Measurements from ENCODE around the gene AAGAB. TPM values are rescaled to one million over a fixed set of nuclear protein-coding genes. Genes with fewer than 3 reads are reported as not detected.

AAGAB gene
- total and polyA plus RNA-seq, 12 donors: 12.4 to 63.7 (median 29.2) TPM

DNA sequence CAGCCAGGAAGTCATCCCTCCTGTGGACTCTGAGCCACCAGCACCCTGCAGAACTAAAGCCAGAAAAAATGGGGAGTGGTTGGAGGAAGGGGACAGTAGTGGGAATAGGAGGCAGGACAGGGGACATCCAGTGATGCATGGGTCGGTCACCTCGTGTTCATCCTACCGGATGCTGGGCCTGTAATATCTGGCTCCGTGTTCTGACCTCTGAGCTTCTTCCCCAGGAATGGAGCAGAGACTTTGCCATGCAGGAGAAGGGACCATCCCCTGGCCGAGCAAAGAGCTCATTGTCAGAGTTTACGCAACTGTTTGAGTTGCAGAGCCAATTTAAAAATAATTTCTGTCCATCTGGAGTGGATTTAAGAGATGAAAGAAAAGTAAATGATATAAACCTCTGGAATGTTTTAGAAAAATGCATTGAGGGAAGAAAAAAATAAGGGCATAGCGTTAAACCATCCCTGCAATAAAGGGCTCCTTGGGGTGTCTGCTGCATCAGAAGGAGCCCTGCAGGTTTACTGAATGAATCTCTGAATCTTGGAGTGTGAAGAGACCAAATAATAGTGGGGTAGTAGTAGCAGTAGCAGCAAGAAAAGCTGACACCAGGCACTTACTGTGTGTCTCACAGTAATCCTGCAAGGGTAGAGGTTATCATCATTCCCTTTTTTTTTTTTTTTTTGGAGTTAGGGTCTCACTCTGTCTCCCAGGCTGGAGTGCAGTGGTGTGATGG is 70.9 kb downstream of the AAGAB start:
- Histone ChIP-seq H3K27ac (peak overlapping the region in 1 of 5 donors; percentile 17), H3K36me3 (replicated peaks in 1 of 2) (no peaks in the 10 kb centered on the region)

DNA sequence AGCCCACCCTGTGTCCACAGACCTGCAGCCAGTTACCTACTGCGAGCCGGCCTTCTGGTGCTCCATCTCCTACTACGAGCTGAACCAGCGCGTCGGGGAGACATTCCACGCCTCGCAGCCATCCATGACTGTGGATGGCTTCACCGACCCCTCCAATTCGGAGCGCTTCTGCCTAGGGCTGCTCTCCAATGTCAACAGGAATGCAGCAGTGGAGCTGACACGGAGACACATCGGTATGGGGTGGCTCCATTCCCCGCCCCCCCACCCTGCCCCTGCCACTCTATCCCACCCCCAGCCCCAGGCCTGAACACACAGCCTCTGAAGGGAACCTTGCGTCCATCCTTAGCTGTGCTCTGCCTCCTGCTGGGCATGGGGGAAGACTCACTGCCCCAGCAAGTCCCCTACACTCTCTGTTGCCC is 73.2 kb downstream of the AAGAB start:
- intact Hi-C loops (cut with DNase I): no loop called here
- no peaks in the 10 kb centered on the region for H3K27me3 ChIP-seq
- TF ChIP-seq, protein P1, sequence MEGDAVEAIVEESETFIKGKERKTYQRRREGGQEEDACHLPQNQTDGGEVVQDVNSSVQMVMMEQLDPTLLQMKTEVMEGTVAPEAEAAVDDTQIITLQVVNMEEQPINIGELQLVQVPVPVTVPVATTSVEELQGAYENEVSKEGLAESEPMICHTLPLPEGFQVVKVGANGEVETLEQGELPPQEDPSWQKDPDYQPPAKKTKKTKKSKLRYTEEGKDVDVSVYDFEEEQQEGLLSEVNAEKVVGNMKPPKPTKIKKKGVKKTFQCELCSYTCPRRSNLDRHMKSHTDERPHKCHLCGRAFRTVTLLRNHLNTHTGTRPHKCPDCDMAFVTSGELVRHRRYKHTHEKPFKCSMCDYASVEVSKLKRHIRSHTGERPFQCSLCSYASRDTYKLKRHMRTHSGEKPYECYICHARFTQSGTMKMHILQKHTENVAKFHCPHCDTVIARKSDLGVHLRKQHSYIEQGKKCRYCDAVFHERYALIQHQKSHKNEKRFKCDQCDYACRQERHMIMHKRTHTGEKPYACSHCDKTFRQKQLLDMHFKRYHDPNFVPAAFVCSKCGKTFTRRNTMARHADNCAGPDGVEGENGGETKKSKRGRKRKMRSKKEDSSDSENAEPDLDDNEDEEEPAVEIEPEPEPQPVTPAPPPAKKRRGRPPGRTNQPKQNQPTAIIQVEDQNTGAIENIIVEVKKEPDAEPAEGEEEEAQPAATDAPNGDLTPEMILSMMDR (IDR thresholded peaks at IDR 0.05): no peak
- TF ChIP-seq POLR2A (IDR thresholded peaks at IDR 0.05): no peak
- WGBS, 4 donors: 96 to 98% (median 97%) methylated on average over 15 of the region's 15 CpGs
- H3K36me3 ChIP-seq (replicated peaks in 1 of 2): no peaks in the 10 kb centered on the region
- no peak overlapping the region for H3K27ac ChIP-seq
- H3K4me1 ChIP-seq (replicated peaks in 1 of 2): peaks cover 7 to 8% of the 10 kb centered on the region in 2 donors
- no peak overlapping the region for H3K4me3 ChIP-seq
- no peak for DNase-seq
- no peaks in the 10 kb centered on the region for H3K9me3 ChIP-seq (replicated peaks in 1 of 3)

More for the DNA sequence above, 70.9 kb downstream of the AAGAB start:
- TF ChIP-seq POLR2A (IDR thresholded peaks at IDR 0.05): no peak
- TF ChIP-seq, protein P1 (IDR thresholded peaks at IDR 0.05): no peak
- H3K27me3 ChIP-seq: no peaks in the 10 kb centered on the region
- 73 to 87% (median 83%) methylated on average over 7 of the region's 7 CpGs for WGBS, 4 donors
- intact Hi-C loops (cut with DNase I): no loop called here
- H3K9me3 ChIP-seq (replicated peaks in 1 of 3): no peaks in the 10 kb centered on the region
- DNase-seq: peak in 1 of 7 donors; percentile 3
- peaks cover 9 to 17% of the 10 kb centered on the region in 2 donors for H3K4me1 ChIP-seq (replicated peaks in 1 of 2)
- H3K4me3 ChIP-seq: no peak overlapping the region

DNA sequence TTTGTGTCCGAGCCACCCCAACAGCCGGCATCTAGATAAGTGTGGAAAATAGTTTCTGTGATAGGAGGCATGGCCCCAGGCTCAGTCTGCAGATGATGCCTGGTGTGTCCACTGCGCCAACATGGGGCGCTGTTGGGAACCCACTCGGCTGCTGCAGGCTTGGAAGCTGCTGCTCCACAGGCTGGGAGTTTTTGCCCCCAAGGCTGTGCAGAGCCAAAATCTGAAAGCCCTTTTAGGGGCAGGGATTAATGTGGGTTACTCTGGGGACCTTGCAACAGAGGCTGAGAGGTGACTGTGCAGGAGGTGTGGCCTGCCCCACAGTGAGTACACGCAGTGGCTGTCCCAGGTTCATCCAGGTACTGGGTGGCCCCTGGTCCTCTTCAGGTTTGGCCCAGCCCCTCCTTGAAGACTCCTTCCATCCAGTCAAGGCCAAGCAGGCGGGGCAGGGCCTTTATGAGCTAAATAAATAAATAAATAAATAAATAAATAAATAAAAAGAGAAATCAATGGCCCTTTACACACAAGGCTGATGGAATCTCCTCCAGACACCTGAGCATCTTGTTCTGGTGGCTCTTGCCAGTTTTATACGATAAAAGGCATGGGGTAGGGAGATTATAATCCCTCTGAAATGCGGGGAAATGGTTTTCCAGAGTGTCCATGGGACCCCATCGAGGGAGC is 73.8 kb downstream of the AAGAB start:
- Histone ChIP-seq H3K4me1 (replicated peaks in 1 of 2) (peaks cover 1 to 7% of the 10 kb centered on the region in 2 donors), H3K36me3 (replicated peaks in 1 of 2) (no peaks in the 10 kb centered on the region), H3K27me3 (no peaks in the 10 kb centered on the region), H3K27ac (no peak overlapping the region), H3K4me3 (no peak overlapping the region), H3K9me3 (replicated peaks in 1 of 3) (no peaks in the 10 kb centered on the region)
- TF ChIP-seq, protein P1 (IDR thresholded peaks at IDR 0.05): no peak
- no peak for TF ChIP-seq POLR2A (IDR thresholded peaks at IDR 0.05)
- peak in 1 of 7 donors; percentile 1 for DNase-seq
- 94 to 99% (median 97%) methylated on average over 9 to 10 of the region's 10 CpGs for WGBS, 4 donors
- intact Hi-C loops (cut with DNase I): no loop called here

DNA sequence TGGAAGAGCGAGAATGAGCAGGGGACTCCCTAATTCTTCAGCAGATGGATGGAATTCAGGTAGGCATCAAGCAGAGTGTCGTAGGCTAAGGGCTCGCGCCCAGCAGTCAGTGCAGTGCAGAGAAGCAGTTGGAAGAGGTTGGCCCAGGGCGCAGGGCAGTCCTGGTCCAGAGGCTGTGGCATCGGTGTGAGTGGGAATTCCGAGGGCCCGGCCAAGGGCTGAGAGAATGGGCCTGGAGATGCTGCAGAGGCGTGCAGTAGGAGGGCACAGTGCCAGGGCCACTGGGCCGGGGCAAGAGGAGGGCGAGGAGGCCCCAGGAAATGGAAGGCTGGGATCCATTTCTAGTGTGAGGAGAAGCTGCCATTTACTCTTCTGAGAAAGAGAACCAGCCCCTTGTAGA is 74.4 kb downstream of the AAGAB start:
- DNase-seq: peak in 2 of 7 donors; percentile 6 to 46
- H3K4me1 ChIP-seq (replicated peaks in 1 of 2): peaks cover 0 to 8% of the 10 kb centered on the region in 2 donors

More for the DNA sequence above, 74.4 kb downstream of the AAGAB start:
- TF ChIP-seq POLR2A (IDR thresholded peaks at IDR 0.05): no peak
- TF ChIP-seq, protein P1 (IDR thresholded peaks at IDR 0.05): no peak
- H3K27ac ChIP-seq: no peak overlapping the region
- intact Hi-C loops (cut with DNase I): no loop called here
- 93 to 99% (median 98%) methylated on average over 11 of the region's 11 CpGs for WGBS, 4 donors
- H3K9me3 ChIP-seq (replicated peaks in 1 of 3): no peaks in the 10 kb centered on the region
- H3K36me3 ChIP-seq (replicated peaks in 1 of 2): no peaks in the 10 kb centered on the region
- no peak overlapping the region for H3K4me3 ChIP-seq
- H3K27me3 ChIP-seq: no peaks in the 10 kb centered on the region
